ENCODE data around the gene SLC8A1. TPM values are rescaled to one million over a fixed set of nuclear protein-coding genes. Genes with fewer than 3 reads are reported as not detected.

SLC8A1 gene
- polyA plus RNA-seq, 3 donors: 16.9 to 18.2 (median 18.0) TPM

GRCh38 chr2:40341198-40341597 lies 110.7 kb downstream of the SLC8A1 start:
- H3K9me3 Mint-ChIP-seq: no peaks in the 10 kb centered on the region
- intact Hi-C loops (cut with micrococcal nuclease): no loop called here
- Histone ChIP-seq H3K4me2 (replicated peaks; ENCODE audit: extremely low read depth, low read length, poor library complexity, severe bottlenecking) (no peak overlapping the region), H3K9ac (ENCODE audit: insufficient read depth, low read length, poor library complexity, severe bottlenecking) (no peak overlapping the region), H3K36me3 (replicated peaks in 1 of 2; ENCODE audit: control insufficient read depth in 1 of 2, insufficient read depth in 2 of 2, low read length in 2 of 2) (peaks cover 0 to 11% of the 10 kb centered on the region in 2 donors), H3K9me3 (replicated peaks in 1 of 2; ENCODE audit: control insufficient read depth in 1 of 2, insufficient read depth in 1 of 2, low read length in 2 of 2) (no peaks in the 10 kb centered on the region), H3K27me3 (ENCODE audit: control insufficient read depth in 2 of 2, insufficient read depth in 2 of 2, low read length in 2 of 2) (no peaks in the 10 kb centered on the region), H3K79me2 (ENCODE audit: insufficient read depth, low read length) (peaks cover 35% of the 10 kb centered on the region), H3K4me3 (replicated peaks in 1 of 3; ENCODE audit: low read depth in 2 of 3, low read length in 3 of 3) (no peak overlapping the region), H3K4me1 (ENCODE audit: control insufficient read depth in 1 of 2, insufficient read depth in 2 of 2, low read length in 2 of 2) (no peaks in the 10 kb centered on the region), H2AFZ (ENCODE audit: insufficient read depth, low read depth, low read length, poor library complexity, severe bottlenecking) (no peak overlapping the region), H3K27ac (ENCODE audit: low read depth in 1 of 2, low read length in 2 of 2) (no peak overlapping the region), H4K20me1 (ENCODE audit: insufficient read depth, low read length) (peaks cover 99% of the 10 kb centered on the region)
- H3K27me3 Mint-ChIP-seq (ENCODE audit: low read depth in 3 of 3): no peaks in the 10 kb centered on the region
- peaks cover 8 to 15% of the 10 kb centered on the region in 2 donors for H3K36me3 Mint-ChIP-seq
- H3K4me1 Mint-ChIP-seq: peaks cover 4% of the 10 kb centered on the region
- TF ChIP-seq, protein P1, sequence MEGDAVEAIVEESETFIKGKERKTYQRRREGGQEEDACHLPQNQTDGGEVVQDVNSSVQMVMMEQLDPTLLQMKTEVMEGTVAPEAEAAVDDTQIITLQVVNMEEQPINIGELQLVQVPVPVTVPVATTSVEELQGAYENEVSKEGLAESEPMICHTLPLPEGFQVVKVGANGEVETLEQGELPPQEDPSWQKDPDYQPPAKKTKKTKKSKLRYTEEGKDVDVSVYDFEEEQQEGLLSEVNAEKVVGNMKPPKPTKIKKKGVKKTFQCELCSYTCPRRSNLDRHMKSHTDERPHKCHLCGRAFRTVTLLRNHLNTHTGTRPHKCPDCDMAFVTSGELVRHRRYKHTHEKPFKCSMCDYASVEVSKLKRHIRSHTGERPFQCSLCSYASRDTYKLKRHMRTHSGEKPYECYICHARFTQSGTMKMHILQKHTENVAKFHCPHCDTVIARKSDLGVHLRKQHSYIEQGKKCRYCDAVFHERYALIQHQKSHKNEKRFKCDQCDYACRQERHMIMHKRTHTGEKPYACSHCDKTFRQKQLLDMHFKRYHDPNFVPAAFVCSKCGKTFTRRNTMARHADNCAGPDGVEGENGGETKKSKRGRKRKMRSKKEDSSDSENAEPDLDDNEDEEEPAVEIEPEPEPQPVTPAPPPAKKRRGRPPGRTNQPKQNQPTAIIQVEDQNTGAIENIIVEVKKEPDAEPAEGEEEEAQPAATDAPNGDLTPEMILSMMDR (IDR thresholded peaks at IDR 0.05): no peak
- H3K4me3 Mint-ChIP-seq: no peak overlapping the region
- WGBS (ENCODE audit: insufficient coverage): no CpG with 5 or more reads among the region's 1 CpG
- no peak overlapping the region for H3K27ac Mint-ChIP-seq
- no peak for DNase-seq

GRCh38 chr2:40339026-40339425 lies 112.9 kb downstream of the SLC8A1 start:
- Histone ChIP-seq H3K36me3 (replicated peaks in 1 of 2; ENCODE audit: control insufficient read depth in 1 of 2, insufficient read depth in 2 of 2, low read length in 2 of 2) (peaks cover 0 to 11% of the 10 kb centered on the region in 2 donors), H2AFZ (ENCODE audit: insufficient read depth, low read depth, low read length, poor library complexity, severe bottlenecking) (no peak overlapping the region), H3K9ac (ENCODE audit: insufficient read depth, low read length, poor library complexity, severe bottlenecking) (no peak overlapping the region), H4K20me1 (ENCODE audit: insufficient read depth, low read length) (peaks cover 99% of the 10 kb centered on the region), H3K4me1 (ENCODE audit: control insufficient read depth in 1 of 2, insufficient read depth in 2 of 2, low read length in 2 of 2) (no peaks in the 10 kb centered on the region), H3K4me3 (replicated peaks in 1 of 3; ENCODE audit: low read depth in 2 of 3, low read length in 3 of 3) (no peak overlapping the region), H3K4me2 (replicated peaks; ENCODE audit: extremely low read depth, low read length, poor library complexity, severe bottlenecking) (no peak overlapping the region), H3K27me3 (ENCODE audit: control insufficient read depth in 2 of 2, insufficient read depth in 2 of 2, low read length in 2 of 2) (no peaks in the 10 kb centered on the region), H3K9me3 (replicated peaks in 1 of 2; ENCODE audit: control insufficient read depth in 1 of 2, insufficient read depth in 1 of 2, low read length in 2 of 2) (no peaks in the 10 kb centered on the region), H3K79me2 (ENCODE audit: insufficient read depth, low read length) (peaks cover 29% of the 10 kb centered on the region), H3K27ac (ENCODE audit: low read depth in 1 of 2, low read length in 2 of 2) (no peak overlapping the region)
- peaks cover 9 to 15% of the 10 kb centered on the region in 2 donors for H3K36me3 Mint-ChIP-seq
- no peaks in the 10 kb centered on the region for H3K9me3 Mint-ChIP-seq
- DNase-seq: no peak
- no peaks in the 10 kb centered on the region for H3K27me3 Mint-ChIP-seq (ENCODE audit: low read depth in 3 of 3)
- H3K4me1 Mint-ChIP-seq: no peaks in the 10 kb centered on the region
- TF ChIP-seq, protein P1 (IDR thresholded peaks at IDR 0.05): no peak
- WGBS (ENCODE audit: insufficient coverage): no CpG with 5 or more reads among the region's 3 CpGs
- H3K27ac Mint-ChIP-seq: peak overlapping the region in 1 of 7 donors; percentile 5
- no peak overlapping the region for H3K4me3 Mint-ChIP-seq
- intact Hi-C loops (cut with micrococcal nuclease): no loop called here

Measured in CD14-positive monocyte (primary cell).